WI38 (cell line): Measurements from ENCODE around the gene PLEKHA6.

Source experiments
- H3K4me3 ChIP-seq: 2 replicates; pipeline ENCODE4 v1.5.1; 2011; ENCODE audit warnings: low read depth, mild to moderate bottlenecking, control low read depth, low read length
- CTCF ChIP-seq: IDR thresholded peaks from 2 replicates; pipeline ENCODE4 v1.5.1; 2012; ENCODE audit warnings: low read depth, mild to moderate bottlenecking, control low read depth, low read length

The PLEKHA6 gene

GRCh38 chr1:204198348-204199340 lies 161.1 kb downstream of the PLEKHA6 start:
- H3K4me3 ChIP-seq, result no peak overlapping the region
- TF ChIP-seq CTCF, result no peak

DNA sequence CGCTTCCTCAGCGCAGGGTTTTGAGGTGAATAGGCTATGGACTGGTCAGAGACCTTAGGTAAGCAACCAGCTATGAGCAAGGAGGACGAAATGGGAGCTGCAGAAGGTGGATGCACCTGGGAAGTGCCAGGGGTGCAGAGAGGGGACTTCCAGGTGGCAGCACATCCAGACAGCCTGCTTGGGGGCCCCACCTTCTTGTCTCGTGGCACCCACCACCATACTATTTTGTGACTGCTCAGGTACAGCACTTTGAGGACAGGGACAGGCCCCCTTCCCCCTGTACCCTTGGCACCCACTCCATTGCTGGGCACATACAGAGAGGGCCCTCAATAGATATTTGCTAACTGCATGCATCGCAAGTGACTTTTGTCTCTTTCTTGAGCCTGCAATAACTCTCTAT lies 162.7 kb downstream of the PLEKHA6 start:
- H3K4me3 ChIP-seq, result no peak overlapping the region
- TF ChIP-seq CTCF, result no peak

- TF ChIP-seq CTCF, result no peak
- peak within 1 kb of the TSS; percentile 10; the same call in 1 of the 2 replicates for H3K4me3 ChIP-seq
Measured at GRCh38 chr1:204196068-204196795, 163.5 kb downstream of the PLEKHA6 start, which contains the start of gene KISS1. TSS of gene KISS1 (minus strand) at chr1:204196491. CDS start at chr1:204192876, 3,615 bp downstream.

- no peak for TF ChIP-seq CTCF
- no peak overlapping the region for H3K4me3 ChIP-seq
Measured at GRCh38 chr1:204194771-204195170, 165.0 kb downstream of the PLEKHA6 start.

- H3K4me3 ChIP-seq, result no peak overlapping the region
- no peak for TF ChIP-seq CTCF
Measured at GRCh38 chr1:204194080-204194479, 165.6 kb downstream of the PLEKHA6 start.

DNA sequence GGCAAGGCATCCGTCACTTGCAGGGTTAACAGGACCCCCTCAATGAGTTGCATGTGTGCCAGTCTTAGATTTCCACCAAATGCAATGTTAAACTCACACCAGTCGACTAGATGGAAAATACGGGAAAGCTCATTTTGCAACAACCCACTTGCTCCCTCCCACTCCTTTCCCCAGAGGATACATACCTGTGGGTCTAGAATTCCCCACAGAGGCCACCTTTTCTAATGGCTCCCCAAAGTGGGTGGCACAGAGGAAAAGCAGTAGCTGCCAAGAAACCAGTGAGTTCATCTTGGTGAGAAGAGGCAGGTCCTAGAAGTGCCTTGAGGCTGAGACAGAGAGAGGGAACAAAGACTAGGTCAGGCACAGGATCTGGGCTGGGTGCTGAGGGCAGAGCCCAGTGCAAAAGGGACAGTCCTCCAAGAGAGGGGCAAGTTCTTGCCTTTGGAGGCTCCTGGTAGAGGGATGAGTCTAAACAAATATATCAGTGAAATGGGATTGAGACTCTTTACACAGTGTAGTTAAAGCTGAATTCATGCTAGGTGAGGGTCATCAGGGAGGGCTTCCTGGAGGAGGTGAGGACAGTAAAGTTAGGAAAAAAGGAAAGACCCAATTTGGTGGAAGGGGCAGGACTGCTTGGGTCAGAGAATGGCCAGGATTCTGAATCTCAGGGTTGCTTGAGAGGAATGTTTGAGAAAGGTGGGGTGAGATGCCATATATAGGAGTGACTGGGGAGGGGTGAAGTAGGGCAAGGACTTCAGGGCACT lies 167.0 kb downstream of the PLEKHA6 start:
- H3K4me3 ChIP-seq, result no peak overlapping the region
- no peak for TF ChIP-seq CTCF
